GM18505 (cell line): ENCODE measurements around the gene BRD4.

Source experiments
- ATAC-seq: cut with Tn5 transposase; IDR thresholded peaks from one replicate; pipeline ENCODE4 v1.9.1; 2021; ENCODE audit not compliant: unreplicated experiment
- POLR2A ChIP-seq: IDR thresholded peaks from 4 replicates; pipeline ENCODE4 v1.6.1; 2011; ENCODE audit warnings: borderline replicate concordance; ENCODE audit not compliant: insufficient read depth, insufficient read length; ENCODE audit errors: extremely low read depth

BRD4 gene

DNA sequence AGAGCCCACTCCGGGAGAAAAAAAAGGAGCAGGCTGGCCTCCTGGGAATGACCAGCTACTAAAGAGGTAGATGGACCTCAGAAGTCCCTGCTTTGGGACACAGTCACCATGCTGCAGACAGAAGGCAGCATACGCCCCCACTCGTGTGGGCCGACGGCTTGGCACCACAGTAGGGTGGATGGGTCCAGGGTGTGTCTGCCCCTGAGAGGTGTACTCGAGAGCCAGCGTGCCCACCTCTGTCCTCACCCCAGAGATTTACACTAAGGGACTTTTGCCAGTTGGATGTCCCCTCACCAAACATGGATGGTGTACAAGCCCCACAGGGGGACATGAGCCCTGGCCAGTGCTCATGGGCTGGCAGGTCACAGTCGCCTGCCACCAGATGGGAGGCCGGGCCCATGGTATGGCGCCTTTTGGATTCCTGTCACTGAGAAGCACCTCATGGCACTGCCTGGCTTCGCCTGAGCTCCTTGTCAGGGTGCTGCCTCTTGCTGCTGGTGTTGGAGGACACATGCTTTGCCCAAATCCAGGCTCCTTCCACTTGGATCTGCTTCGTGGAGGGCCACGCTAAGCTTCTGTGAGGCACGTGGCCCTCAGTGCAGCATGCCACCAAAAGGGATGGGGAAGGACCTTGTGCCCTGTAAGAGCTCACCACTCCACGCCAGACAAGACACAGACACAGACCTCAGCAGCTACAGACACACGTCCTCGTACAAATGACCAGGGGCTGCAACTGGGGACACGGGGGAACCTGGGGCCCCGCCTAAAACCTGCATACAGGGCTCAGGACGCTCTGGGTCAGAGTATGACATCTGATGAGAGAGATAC is 86.8 kb downstream of the BRD4 start:
- no peak for TF ChIP-seq POLR2A
- no peak for ATAC-seq

DNA sequence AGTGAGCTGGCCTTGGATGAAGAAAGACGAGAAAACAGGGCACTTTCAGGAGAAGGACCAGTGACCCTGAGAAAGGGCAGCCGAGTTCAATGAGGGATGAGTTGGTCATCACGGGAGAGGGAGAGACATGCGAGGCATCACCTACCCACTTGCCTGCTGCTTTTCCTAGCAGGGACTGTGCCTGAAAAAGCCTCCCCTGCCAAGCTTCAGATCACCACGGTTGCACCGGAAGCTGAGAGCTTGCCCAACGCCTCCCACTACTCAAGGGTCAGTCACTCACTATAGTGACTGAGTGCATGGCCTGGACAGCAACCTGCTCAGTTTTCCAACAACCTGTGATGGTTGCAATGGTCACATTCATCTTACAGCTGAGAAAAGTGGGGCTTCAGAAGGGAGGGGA is 87.5 kb downstream of the BRD4 start:
- TF ChIP-seq POLR2A = no peak
- ATAC-seq = no peak

DNA sequence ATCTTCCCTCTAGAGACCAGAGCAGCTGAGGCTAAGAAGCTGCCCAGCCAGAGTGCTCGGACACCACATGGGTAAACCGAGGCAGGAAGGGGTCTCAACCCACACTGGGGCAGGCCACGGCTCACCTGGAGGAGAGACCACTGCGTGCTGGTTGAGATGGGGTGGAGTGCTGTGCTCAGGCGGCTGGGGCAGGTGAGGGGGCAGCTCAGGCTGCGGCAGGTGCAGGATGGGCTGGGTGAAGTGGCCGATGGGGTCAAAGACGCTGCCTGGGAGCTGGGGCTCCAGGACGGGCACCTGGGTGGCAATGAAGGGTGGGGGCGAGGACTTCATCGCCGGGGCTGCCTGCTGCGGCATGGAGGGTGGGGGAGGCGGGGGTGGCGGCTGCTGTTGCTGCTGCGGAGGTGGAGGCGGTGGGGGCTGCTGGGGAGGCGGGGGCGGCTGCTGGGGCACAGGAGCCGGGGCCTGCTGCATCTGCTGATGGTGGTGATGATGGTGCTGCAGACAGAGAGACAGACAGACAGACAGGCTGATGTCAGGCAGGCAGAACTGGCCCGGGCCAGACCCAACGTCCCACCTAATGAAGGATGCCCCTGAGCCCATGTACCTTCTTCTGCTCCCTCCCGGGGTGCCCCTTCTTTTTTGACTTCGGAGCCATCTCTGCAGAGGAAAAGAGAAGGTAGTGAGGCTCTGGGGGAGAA is 88.1 kb downstream of the BRD4 start:
- no peak for TF ChIP-seq POLR2A
- ATAC-seq = no peak

DNA sequence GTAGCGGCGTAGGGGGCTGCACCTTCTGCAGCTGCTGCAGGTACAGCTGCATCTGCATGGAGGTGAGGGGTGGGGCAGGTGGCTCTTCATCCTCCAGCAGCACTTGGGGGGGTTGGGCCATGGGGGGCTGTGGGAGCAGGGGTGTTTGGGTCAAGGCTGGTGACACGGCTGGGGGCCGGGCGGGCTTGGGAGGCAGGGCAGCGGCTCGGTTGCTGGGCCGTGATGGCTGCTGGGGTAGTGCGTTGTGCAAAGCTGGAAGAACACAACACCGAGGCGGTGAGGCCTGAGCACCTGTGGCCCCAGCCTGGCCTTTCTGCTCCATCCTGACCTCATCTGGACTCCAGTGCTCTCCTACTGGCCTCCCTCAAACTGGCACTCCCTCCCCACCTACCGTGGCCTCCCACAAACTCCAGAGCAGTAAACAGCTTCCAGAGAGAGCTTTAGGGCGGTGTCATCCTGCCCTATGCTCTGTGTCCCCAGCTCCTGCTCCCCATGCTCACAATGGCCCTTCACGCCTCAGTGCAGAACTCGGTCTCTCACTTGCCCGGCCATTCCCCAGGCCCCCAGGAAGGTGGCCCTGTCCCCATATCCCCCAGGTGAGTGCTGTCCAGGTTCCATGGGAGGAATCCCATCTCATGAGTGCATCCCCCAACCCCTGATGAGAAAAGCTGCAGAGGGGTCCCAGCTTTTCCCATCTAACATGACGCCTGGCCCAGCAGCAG is 88.9 kb downstream of the BRD4 start:
- no peak for TF ChIP-seq POLR2A
- no peak for ATAC-seq

DNA sequence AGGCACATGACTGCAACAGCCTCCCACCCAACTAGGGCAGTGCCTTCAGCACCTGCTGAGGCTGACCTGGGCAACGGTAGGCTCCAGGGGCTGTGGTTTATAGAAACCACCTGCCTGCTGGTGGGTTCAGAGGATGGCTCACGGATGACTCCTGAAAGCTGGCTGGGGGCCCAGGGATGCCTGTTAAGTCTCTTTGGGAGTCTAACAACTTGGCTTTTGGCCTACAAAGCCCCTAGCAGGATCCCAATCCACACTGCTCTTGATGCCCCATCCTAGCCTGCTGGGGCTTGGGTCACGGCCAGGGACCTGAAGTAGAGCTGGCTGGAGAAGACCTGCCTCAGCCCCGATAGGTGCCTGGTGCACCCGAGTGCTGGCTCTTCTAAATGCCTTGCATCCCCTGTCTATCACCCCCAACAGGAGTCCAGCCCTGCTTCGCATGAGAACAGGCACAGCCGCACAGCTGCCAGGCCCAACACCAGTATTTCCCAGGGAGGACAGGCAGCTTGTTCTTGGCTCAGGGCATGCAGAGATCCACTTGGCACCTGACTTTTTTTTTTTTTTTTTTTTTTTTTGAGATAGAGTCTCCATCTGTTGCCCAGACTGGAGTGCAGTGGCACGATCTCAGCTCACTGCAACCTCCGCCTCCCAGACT is 91.0 kb downstream of the BRD4 start:
- ATAC-seq = no peak
- TF ChIP-seq POLR2A = no peak

DNA sequence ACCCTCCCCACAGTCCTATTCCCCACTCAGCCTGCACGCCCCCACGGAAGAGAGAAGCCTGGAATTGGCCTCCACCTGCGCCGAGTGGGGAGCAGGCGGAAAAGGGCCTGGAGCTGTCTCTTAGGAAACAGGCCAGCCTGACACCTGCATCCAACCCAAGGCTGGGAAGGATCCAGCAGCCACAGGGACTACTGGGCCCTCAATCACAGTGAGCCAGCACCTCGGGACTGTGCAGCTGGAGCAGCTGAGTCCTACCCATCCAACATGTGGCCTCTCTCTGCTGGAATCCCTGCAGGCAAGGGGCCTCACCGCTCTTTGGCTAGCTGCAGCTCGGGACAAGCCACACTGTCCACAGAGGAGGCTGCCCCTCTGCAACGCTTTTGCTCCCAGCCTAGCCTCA is 91.8 kb downstream of the BRD4 start:
- no peak for TF ChIP-seq POLR2A
- no peak for ATAC-seq

DNA sequence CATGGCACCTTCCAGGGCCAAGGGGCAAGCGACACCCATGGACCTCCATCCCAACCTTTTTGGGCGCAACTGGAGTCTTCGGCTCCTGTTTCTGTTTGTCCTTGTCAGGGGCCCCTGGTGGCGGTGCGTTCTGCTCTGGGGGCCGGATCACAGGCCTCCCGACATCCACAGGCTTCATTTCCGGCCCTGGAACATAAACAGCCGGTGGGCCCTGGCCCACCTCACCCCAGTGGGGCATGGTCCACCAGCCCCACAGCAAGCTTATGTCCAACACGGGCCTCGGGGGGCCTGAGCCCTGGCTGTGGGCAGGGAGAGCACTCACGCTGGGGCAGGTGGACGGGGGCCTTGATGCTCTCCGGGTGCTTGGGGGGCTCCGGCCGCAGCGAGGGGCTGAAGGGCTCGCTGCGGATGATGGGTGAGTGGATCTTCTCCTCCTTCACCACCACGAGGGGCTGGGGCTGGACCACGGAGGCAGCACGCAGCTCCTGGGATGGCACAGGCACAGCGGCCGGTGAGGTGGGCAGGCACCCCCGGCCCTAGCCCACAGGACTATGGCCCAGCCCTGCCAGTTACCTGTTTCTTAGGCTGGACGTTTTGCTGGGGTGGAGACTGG is 92.9 kb downstream of the BRD4 start:
- TF ChIP-seq POLR2A = no peak
- no peak for ATAC-seq

DNA sequence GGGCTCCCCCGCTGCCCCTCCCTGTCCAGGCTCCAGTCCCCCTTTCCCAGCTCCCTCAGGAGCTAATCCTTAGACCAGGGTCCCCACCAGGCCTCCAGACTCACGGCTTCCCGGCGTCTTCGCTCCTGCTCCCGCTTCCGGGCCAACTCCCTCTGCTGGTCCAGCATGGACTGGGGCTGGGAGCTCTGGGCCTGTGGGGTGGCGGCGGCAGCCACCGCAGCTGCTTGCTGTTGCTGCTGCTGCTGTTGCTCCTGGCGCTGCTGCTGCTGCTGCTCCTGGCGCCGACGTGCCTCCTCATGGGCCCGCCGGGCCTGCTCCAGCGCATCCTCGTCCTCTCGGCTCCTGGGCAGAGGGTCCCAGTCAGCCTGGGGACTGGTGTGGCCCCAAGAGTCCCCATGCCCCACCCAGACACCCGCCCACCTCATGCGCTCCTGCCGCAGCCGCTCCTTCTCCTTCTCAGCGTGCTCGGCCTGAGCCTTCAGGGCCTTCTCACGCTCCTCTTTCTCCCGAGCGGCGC is 93.6 kb downstream of the BRD4 start:
- TF ChIP-seq POLR2A = no peak

DNA sequence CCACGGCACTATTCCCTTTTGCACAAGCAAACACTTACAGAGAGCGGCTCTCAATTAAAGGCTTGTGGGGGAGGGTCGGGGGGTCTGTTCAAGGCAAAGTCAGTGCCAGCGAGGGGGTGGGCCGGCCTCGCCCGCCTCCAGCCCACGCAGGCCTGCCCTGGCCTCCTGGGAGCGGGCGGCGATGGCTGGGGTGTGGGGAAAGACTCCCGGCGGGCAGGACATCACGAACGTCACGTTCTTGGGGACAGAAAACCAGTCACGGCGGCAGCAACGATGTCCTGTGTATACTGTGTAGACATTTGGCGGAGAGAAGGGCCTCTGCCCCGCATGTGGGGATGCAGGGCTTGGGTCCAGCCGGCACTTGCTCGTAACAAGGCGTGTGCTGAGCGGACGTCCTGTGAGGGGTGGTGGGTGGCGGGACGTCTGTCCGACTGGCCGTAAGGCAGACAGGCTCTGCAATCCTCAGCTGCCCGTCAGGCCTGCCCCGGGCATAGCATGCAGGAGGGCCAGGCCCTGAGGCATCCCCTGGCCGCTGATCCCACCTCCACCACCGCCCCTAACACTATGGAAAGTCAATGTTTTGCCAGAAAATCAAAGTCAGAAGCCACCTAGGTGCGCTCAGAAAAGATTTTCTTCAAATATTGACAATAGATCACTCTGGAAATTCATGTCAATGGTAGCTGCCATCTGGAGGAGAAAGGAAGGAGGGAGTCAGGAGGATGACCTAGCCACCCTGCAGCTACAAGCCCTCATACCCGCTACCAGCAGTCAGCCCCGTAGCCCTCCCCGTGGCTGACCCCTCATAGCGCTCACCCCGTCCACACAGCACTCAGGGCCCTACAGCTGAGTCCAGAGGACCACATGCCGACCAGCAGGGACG is 94.3 kb downstream of the BRD4 start:
- no peak for TF ChIP-seq POLR2A
- ATAC-seq = no peak

More for the DNA sequence above, 93.6 kb downstream of the BRD4 start:
- no peak for ATAC-seq

DNA sequence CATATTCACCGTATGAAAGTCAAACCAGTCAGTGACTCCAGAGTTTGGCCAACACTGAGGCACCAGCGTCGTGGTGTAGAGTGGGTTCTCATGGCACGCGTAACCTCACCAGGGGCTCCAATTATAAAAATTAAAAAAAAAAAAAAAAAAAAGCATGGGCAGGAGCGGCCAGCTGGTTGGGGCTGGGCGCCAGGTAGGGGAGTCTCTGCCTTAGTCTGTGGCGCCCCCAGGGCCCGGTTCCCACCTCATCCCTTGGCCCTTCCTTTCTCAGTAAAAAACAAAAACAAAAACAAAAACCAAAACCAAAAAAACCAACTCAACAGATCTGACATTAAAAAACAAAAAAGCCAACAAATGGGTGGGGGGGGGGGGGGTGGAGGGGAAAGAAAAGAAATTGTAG is 95.5 kb downstream of the BRD4 start:
- ATAC-seq = no peak
- TF ChIP-seq POLR2A = no peak

DNA sequence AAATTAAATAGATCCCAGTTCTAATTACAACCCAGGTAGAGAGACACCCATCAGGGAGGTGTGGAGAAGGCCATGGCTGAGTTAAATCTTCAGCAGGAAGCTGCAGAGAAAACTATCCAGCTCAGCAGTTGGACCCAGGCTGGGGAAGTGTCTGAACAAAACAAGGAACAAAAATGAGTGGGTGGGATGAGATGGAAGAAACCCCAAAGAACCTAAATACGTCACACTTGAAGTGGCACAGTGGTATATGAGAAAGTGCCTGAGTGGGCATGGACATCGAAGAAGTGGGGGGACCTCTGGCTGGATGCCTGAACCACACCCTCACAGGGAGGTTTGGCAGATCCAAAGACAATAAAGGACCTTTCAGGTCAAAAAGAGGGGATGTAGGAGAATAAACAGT is 96.6 kb downstream of the BRD4 start:
- no peak for ATAC-seq
- TF ChIP-seq POLR2A = no peak
